HL-60/S4 treated with retinoic acid at 250 ng/mL for 4 days and 3 days (cell line): ENCODE data around the gene SRSF3.

ENCODE experiments used
- in situ Hi-C: fragments of 300-500 bp; cut with MboI; formaldehyde crosslinking; loops from 2 replicates; pipeline ENCODE4 v1.7.0; 2022; ENCODE audit warnings: low sequenced_read_pairs

Gene SRSF3

GRCh38 chr6:36618366-36619355 lies 24.5 kb downstream of the SRSF3 start:
- in situ Hi-C loops, result loop anchor here (10.0 to 25.0 kb wide), 3 partner anchors 136 to 594 kb away; partner anchors contain the start of gene FGD2

GRCh38 chr6:36621371-36621855 lies 27.3 kb downstream of the SRSF3 start:
- in situ Hi-C loops, result loop anchor here (5.0 to 25.0 kb wide), 3 partner anchors 51 to 591 kb away; partner anchors contain the start of gene FGD2

- in situ Hi-C loops, result loop anchor here (5.0 to 25.0 kb wide), 3 partner anchors 49 to 589 kb away; partner anchors contain the start of gene FGD2
Measured at GRCh38 chr6:36622901-36623546, 28.9 kb downstream of the SRSF3 start.

GRCh38 chr6:36623547-36624459 lies 29.6 kb downstream of the SRSF3 start:
- in situ Hi-C loops, result loop anchor here (5.0 to 25.0 kb wide), 3 partner anchors 48 to 588 kb away; partner anchors contain the start of gene FGD2

- in situ Hi-C loops, result loop anchor here (5.0 to 25.0 kb wide), 3 partner anchors 48 to 588 kb away; partner anchors contain the start of gene FGD2
Measured at GRCh38 chr6:36624461-36625157, 30.4 kb downstream of the SRSF3 start.

- in situ Hi-C loops, result no loop called here
Measured at GRCh38 chr6:36625158-36625919, 31.2 kb downstream of the SRSF3 start.

GRCh38 chr6:36626636-36627035 lies 32.5 kb downstream of the SRSF3 start:
- in situ Hi-C loops, result no loop called here

- in situ Hi-C loops, result no loop called here
Measured at GRCh38 chr6:36627141-36627540, 33.0 kb downstream of the SRSF3 start.

- in situ Hi-C loops, result no loop called here
Measured at GRCh38 chr6:36627801-36628246, 33.7 kb downstream of the SRSF3 start.

GRCh38 chr6:36629784-36630183 lies 35.6 kb downstream of the SRSF3 start:
- in situ Hi-C loops, result no loop called here

GRCh38 chr6:36631326-36632011 lies 37.3 kb downstream of the SRSF3 start:
- in situ Hi-C loops, result no loop called here

- in situ Hi-C loops, result no loop called here
Measured at GRCh38 chr6:36633370-36633769, 39.2 kb downstream of the SRSF3 start.

- in situ Hi-C loops, result no loop called here
Measured at GRCh38 chr6:36633915-36634314, 39.8 kb downstream of the SRSF3 start.

- in situ Hi-C loops, result no loop called here
Measured at GRCh38 chr6:36634317-36635108, 40.4 kb downstream of the SRSF3 start.

GRCh38 chr6:36636283-36636682 lies 42.1 kb downstream of the SRSF3 start:
- in situ Hi-C loops, result no loop called here

GRCh38 chr6:36636687-36637418 lies 42.7 kb downstream of the SRSF3 start:
- in situ Hi-C loops, result no loop called here

GRCh38 chr6:36638579-36638978 lies 44.4 kb downstream of the SRSF3 start:
- in situ Hi-C loops, result no loop called here
